ENCODE results near the gene PPP1R14C.

The PPP1R14C gene

DNA sequence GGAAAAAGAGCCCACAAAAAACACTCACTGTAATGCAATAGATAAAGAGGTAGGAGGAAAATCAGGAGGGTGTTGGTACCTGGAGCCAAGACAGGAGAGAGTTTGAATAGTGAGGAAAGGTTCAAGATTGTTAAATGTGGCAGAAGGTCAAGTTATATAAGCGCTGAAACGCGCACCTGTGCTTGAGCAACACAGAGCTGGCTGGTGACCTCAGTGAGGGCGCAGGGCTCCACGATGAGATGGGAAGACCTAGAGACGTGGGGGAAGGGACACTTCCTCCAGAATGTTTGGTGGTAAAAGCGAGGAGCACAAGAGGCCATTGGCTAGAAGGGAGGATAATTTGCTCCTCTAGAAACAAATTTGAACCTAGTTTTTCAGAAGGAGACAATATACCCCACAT is 4.2 kb upstream of the PPP1R14C start:
- no peak for DNase-seq (ENCODE audit: low read depth in 2 of 2)

DNA sequence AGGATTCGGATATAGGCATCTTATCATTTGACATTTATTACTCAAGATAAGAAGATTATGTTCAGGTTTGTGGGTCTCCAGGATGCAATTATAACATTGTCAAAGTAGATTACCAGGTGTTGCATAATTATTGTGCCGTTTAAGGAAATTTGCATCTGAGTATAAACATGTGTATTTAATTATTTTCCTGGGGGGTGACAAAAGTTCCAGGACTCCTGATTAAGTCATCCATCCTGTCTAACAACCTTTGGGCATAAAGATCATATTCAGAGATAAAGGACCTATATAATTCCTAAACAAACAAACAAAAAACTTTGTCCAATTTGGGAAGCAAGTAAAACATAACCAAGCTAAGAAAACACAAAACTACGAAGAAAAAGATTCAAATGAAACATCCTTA is 3.3 kb upstream of the PPP1R14C start:
- DNase-seq (ENCODE audit: low read depth in 2 of 2): no peak

DNA sequence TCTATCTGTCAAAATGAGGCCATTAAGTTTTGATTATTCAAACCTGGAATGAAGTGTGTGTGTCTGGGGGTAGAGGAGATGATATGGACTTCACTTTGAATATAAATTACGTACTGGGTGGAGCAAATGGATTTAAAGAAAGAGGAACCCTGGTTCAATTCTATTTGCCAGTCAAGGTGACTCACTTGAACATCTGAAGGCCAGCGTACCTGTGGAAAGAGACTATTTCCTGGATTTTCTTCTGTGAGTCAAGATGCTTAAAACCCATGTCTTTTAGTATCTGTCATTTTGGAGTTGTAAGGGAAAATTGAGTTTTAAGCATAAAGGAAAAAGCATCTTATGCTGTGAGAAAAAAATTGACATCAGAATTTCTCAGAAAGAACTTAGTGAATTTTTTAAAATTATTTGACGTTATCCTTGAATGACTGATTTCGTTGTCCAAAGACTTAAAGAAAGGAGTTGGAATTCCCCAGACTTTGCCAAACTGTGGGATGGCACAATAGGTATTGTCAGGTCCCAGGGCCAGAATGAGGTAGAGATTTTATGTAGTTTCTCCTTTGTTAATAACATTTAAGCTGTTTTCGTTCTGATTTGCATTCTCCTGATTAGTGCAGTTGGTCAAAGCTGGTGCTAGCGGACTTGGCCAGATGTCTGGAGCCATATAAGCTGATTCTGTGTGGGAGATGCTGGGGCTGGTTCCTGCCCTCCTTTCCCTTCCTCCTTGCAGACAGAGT is 2.4 kb upstream of the PPP1R14C start:
- DNase-seq (ENCODE audit: low read depth in 2 of 2): no peak

DNA sequence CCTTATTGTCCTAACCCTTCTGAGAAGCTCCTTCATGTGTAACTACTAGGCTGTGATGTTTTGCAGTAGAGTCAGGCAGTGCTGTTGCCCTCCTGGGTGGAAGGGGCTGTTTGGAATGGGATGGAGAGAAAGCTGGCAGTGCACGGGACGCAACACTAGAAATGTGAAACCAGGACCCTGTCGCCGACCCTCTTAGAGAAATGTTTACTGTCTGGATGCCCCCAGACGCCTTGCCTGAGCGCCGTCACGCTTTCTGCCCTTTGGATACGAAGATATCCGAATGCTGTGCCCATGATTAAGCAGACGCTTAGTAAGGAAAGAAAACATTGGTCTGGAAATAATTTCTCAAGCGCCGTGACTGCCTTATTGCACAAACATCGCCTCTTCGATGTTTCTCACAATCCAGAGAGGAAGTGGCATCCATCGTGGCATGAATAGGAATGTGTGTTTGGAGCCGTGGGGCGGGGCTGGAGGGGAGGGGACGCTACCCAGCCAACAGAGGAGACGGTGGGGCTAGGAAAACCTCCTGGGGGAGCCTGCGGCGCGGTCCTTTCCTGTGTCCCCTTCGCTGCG is 661 bp upstream of the PPP1R14C start:
- DNase-seq (ENCODE audit: low read depth in 2 of 2): no peak

DNA sequence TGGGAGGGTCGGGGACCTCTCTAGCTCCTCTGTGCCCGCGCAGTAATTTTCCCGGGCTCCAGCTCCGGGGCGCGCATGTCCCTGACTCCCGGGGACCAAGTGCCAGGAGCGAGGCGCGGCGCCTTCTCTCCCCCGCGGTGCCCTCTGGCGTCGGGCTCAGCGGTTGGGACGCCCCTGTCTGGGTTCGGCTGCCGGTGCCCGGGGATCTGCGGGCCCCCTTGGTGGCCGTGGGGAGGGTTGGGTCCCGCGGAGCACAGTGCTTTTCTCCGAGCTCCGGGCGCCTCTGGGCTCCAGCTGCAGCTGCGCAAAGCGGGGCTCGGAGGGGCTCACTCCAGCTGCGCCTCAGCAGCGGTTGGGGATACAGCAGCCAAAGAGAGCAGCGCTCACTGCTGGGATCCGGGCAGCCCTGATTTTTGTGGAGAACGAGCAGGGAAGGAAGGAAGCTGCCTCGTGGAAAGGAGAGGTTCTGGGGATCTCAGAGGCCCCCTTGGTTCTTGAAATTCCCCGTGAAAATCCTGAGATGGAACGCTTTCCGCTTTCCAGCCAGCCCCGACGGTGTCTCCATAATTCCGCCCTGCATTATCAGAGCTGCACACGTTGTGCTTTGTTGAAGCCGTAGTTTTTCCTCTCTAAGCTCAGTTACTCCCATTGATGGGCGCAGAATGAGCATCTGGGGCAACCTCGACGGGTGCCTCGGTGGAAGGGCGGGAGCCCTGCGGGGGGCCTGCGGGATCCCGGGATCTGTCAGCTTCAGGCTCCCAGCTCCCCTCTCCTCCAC is 861 bp downstream of the PPP1R14C start:
- DNase-seq (ENCODE audit: low read depth in 2 of 2): no peak

DNA sequence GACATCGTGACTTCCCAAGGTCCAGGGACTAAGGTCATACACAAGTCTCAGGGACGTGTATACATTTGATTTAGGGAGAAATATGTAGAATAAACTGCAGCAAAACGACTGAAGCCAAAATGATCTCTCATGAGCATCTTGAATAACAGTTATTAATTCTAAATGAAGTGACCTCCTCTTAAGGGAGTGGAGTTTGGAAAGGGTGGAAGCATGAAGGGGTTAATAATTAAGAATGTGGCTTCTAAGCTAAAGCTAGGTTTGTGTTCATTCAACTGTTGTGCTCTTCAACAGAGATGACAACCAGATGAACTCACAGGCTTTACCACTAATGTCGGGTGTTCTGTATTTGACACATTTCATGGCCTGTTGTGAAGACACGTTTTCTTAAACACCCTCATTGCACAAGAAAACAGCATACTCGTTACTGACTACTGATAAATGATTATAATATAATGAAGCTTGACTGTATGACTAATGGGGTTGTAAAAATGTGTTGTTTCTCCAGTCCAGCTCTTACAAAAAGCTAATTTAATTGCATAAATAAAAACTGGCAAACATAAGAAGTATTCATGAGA is 1.5 kb downstream of the PPP1R14C start:
- DNase-seq (ENCODE audit: low read depth in 2 of 2): no peak

DNA sequence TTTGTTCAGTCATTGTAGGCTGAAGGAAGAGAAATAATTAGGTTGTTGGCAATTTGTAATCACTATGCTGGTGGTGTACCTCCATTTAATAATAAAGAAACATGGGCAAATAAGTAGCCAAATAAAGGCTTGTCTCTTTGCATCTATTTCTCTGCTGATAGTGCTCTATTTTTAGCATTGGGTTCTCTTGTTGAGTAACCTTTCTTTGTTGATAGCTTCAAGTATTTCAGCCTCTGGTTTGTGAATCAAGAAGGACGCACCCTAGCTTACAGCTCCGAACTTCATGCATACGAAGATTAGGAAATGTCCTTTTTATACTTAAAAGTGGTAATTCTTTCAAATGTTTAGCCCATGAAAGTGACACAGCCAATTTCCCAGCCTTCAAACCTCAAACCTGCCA is 2.6 kb downstream of the PPP1R14C start:
- no peak for DNase-seq (ENCODE audit: low read depth in 2 of 2)

DNA sequence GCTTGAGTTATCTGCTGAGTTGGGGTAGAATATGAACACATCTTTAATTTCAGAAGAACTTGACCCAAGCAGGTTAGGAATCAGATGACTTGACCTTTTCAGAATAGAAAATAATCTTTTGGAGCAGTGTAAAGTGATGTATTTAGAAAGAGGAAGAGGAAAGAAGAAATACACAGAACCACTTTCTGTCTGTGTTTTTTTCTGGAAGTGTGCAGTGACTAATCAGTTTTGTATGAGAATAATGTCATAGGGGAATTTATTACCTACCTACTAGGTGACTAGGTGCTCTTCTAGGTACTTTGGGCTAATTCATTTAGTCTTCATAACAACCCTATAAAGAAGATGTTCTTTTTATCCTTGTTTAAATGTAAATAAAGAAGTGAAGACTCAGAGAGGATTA is 3.0 kb downstream of the PPP1R14C start:
- DNase-seq (ENCODE audit: low read depth in 2 of 2): no peak

DNA sequence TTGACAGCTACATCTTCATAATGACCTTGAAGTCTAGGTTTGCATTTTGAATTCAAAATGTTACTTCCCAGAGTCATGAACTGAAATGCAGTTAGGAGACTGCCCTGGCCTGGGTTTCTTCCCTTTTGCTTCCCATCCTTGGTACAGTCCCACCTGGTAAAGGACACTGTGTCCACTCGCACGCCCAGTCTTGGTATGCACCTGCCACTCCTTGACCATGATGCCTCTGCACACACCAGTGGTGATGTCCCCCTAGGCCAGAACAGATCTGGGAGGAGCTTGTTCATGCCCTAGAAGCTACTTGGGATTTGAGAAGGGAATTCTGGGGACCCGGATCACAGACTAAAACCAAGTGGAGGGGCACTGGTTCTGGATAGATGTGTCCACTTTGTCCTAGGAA is 3.6 kb downstream of the PPP1R14C start:
- no peak for DNase-seq (ENCODE audit: low read depth in 2 of 2)

DNA sequence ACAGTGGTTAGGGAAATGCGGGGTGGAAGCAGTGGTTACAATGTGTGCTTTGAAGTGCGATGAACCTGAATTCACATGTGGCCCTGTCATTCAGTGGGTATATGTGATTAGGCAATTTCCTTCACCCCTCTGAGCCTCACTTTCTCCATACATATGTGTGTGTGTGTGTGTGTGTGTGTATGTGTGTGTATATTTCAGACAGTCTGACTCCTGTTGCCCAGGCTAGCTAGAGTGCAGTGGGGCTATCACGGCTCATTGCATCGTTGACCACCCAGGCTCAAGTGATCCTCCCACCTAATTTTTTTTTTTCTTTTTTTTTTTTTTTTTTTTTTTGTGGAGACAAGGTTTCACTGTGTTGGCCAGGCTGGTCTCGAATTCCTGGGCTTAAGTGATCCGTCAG is 6.3 kb downstream of the PPP1R14C start:
- DNase-seq (ENCODE audit: low read depth in 2 of 2): no peak

DNA sequence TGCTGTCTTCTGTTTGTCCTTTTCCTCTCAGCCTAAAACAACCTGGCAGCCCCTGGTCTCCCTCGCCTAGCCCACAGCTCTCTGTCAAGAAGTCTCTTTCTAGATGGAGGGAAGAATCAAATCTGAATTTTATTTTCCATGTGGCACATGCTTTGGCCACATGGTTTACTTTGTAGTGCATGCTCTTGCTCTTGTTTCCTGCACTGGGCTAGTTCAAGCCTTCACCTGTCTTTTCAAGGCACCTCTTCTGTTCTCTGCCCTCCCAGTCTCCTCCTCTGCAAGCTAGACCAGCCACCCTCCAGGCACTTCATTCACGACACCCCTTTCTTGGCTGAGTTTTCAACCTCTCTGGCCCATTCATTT is 7.6 kb downstream of the PPP1R14C start:
- no peak for DNase-seq (ENCODE audit: low read depth in 2 of 2)

DNA sequence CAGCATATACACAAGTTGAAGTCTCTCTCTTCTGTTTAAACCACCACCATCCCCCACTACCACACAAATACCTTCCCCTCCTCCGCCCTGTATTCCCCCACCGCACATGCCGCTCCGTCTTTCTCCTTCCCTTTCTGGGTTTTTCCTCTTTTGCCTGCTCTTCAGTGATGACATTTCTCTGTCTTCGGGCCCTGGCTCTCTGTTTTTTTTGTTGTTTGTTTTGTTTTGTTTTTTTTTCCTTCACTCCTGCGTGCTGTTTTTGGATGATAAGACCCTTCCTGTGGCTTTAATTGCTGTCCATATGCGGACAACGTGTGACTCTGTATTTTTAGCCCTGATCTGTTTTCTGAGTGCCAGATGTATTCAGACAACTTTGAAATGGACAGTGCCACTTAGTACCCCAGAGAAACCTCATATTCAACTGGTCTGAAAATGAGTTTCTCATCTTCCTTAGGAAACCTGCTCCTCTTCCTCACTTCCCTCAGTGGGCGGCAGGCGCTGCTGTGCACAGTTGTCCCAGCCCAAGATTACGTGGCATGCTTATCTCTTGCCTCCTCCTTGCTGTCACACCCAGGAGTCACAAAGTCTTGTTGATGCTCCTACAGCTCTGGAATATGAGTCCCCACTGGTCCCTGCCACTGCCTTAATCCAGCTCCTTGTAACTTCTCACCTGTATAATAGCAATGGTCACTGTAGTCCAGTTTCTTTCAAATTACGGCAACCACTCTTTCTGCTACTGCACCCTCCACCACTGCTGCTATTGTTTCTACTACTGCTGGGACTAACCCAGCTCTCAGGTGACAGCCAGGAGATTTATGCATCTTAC is 8.2 kb downstream of the PPP1R14C start:
- no peak for DNase-seq (ENCODE audit: low read depth in 2 of 2)

DNA sequence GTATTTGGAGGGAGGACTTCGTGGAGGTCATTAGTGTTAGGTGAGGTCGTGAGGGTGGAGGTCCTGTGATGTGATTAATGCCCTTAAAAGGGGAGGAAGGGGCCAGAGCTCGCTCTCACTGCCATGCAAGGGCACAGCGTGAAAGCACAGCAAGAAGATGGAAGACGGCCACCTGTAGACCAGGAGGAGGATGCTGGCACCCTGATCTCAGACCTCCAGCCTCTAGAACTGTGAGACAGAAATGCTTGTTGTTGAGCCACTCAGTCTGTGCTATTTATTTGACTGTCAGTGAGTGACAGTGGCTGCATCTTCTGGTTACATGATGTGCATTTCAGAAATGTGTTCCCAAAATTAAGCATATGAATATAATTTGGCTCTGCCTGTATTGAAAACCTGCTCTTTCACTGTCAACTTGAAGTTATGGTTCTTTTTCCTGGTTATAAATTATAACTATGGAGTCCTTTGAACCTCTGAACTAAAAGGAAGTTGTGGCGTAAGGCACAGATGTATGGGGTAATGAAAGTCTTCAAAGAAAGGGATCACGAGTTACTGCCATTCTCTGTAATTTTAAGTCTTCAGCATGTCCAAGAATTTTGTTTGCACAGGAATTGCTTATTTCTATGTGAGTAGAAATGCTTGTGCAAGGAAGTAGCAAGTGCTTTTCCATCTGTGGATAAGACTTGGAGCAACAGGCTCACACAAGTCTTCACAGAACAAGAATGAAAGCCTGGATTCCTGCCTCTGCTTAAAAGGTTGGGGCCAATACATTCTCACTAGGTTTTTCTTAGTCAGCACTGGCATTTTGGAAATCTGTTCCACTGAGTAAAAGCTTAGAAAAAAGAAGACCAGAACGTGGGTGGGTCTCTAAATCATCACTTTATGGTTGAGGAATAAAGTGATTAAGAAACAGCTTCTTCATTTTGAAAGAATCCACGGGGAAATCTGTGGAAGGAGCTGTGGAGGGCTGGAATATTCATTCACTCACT is 10.3 kb downstream of the PPP1R14C start:
- DNase-seq (ENCODE audit: low read depth in 2 of 2): no peak

DNA sequence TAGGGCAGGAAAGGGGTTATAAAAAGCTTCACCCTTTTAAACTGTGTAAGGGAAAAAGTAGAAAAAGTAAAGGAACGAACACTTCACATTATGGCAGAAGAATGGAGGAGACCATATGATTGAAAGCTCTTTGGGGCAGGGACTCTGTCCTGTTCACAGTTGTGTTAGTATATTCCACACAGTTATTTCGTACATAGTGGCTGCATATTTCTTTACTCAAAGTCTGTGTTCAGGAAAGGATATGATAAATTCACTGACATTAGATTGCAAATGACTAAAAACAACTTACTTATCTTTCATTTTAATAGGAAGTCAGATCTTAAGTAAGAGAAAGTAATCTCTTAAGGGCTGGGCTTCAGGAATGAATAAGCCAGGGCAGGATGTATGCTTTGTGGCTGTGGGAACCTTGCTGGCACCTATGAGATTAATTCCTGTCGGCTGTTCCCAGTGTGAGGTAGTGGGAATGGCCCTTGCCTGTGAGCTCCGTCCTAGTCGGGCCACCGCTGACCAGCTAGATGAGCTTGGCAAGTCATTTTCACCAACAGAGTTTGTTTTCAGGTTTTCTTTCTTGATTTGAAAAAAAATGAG is 11.2 kb downstream of the PPP1R14C start:
- no peak for DNase-seq (ENCODE audit: low read depth in 2 of 2)

DNA sequence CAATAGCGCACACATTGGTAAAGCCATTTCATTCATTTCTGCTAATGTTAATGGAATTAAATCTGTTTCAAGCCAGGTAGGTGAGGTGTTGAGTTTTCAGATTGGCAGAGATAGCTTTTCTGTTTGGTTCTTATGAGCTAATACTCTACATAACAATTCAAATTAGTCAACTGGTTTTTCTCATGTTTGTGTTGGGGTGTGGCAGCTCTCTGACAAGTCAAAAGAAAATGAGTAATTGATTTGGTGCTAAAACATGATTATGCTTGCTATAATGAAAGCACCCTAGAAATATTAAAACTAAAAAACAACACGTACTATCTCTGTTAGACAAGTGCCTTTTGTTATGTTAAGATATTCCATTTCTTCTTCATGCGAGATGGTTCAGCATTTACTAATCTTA is 13.6 kb downstream of the PPP1R14C start:
- DNase-seq (ENCODE audit: low read depth in 2 of 2): no peak

DNA sequence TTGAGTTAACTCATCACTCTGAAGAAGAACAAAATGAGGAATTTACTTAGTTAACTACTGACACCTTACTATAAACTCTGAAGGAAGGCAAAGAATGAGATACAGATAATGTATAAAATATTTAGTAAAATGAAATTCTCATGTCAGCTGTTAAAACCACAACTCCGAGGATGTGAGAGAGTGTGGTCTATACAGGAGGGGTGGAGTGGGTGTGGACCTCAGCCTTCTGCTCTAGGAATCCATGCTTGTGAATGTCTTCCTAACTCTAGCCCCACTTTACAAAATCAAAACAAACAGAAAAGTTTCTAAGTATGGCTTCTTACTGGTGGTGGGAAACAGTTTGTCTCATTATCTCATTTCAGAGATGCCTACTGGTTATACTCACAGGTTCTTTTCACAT is 14.2 kb downstream of the PPP1R14C start:
- DNase-seq (ENCODE audit: low read depth in 2 of 2): no peak

DNA sequence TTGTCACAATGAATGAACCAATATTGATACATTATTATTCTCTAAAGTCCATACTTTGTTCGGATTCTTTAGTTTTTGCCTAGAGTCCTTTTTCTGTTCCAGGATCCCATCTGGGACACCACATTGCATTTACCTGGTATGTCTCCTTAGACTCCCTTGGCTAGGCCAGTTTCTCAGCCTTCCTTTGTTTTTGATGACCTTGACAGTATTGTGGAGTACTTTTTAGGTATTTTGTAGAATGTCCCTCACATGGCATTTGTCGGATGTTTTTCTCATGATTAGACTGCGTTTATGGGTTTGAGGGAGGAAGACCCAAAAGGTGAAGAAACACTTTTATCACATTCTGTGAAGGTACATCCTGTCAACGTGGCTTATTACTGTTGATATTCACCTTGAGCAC is 16.9 kb downstream of the PPP1R14C start:
- DNase-seq (ENCODE audit: low read depth in 2 of 2): no peak

DNA sequence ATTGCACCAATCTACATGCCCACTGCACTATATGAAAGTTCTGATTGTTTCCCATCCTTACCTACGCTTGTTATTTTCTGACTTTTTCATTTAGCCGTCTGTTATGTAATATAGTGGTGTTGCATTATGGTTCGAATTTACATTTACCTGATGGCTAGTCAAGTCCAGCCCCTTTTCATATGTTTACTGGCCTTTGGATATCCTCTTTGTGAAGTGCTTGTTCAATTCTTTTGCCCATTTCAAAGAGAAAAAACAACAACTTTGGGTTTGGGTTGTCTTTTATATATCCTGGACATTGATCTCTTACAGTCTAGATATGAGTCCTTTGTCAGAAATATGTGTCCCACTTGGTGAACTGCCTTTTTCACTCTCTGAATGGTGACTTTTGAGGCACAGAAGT is 21.1 kb downstream of the PPP1R14C start:
- no peak for DNase-seq (ENCODE audit: low read depth in 2 of 2)

DNA sequence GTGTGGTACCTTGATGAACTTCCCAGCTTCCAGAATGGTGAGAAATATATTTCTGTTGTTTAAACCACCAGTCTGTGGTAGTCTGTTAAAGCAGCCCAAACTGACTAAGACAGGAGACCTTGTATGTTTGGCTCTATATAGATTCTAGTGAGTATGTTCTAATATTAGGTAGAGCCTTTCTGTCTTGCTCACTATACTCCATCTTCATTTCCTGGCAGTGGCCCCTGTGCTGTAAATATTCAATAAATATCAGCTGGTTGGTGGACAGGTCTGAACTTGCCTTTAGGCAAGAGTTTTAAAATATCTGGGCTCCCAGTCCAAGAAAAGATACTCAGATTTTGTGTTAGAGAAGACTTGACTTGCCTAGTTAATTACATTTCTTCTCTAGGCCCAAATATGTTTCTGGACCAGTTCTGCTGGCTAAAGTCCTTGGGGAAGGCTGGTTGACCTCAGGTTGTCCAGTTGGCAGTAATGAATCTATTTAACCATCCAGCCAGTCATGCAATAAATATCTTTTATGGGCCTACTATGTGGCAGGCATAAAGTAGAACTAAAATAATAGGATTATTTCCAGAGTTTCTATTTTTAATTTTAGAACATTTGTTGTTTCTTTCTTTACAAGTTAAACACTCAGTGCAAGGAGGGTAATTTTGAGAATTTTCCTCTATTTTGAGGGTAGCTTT is 22.3 kb downstream of the PPP1R14C start:
- DNase-seq (ENCODE audit: low read depth in 2 of 2): no peak

DNA sequence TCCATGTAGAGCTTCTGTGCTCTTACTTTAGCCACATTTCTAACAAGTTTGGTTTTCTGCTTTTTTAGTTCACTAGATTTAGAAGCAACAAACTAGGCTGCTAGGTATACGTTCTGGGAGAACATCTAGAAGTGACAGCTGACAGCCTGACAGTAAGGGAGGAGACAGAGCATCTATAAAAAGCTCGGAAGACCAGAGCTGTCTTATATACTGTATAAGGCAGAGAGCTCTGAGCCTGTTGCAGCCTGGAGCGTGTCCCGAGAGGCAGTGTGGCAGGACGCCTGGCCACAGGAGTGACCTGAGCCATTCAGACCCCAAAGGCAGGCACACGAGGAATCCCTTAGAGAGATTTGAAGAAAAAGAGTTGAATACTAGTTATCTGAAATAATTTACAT is 24.6 kb downstream of the PPP1R14C start:
- DNase-seq (ENCODE audit: low read depth in 2 of 2): no peak

Measured in stimulated activated CD8-positive, alpha-beta memory T cell treated with anti-CD3 and anti-CD28 coated beads, Interleukin-15, amount 100 ng/mL, for 48 hours (primary cell).